T-helper 2 cell (primary cell): ENCODE data around the gene CACNA1G.
A peak's percentile ranks its signal among the peaks of the same experiment; 100 is the strongest.

Source experiments
- DNase-seq, 5 experiments: peaks; one replicate each; pipeline versions ENCODE4 v3.0.0 to v3.0.0-alpha.2; 2012 to 2022

Gene CACNA1G

GRCh38 chr17:50590946-50591737 lies 30.6 kb downstream of the CACNA1G start:
- no peak for DNase-seq

DNA sequence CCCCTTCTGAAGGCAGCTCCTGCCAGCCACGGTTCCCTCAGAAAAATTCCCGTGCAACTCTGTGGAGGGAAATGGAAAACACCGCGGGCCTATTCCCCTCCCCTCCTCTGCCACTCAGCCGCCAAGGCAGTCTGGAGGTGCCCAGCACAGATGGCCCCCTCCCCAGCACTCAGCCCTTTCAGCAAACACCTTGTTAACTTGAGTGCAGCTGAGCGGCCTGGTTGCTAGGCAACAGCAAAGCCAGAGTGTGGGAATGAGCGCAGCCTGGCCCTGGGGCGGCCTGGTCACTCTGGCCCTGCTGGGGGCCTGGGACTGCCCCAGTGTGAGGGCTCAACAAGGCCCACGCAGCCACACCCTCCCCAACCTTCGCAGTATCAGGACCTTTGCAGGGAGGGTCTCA lies 32.8 kb downstream of the CACNA1G start:
- DNase-seq = no peak

- DNase-seq = no peak
These were observed 33.8 kb downstream of the CACNA1G start for GRCh38 chr17:50594128-50594823.

GRCh38 chr17:50594892-50595291 lies 34.4 kb downstream of the CACNA1G start:
- DNase-seq = no peak

GRCh38 chr17:50596191-50597037 lies 35.9 kb downstream of the CACNA1G start:
- no peak for DNase-seq

DNA sequence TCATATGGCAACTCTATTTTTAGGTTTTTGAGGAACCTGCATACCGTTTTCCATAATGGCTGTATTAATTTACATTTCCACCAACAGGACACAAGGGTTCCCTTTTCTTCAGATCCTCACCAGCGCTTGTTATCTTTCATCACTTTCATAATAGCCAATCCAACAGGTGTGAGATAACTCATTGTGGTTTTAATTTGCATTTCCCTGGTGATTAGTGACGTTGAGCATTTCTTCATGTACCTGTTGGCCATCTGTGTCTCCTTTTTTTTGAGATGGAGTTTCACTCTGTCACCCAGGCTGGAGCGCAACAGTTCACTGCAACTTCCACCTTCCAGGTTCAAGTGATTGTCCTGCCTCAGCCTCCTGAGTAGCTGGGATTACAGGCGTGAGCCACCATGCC lies 38.0 kb downstream of the CACNA1G start:
- DNase-seq = peak in 1 of 5 experiments; percentile 7

DNA sequence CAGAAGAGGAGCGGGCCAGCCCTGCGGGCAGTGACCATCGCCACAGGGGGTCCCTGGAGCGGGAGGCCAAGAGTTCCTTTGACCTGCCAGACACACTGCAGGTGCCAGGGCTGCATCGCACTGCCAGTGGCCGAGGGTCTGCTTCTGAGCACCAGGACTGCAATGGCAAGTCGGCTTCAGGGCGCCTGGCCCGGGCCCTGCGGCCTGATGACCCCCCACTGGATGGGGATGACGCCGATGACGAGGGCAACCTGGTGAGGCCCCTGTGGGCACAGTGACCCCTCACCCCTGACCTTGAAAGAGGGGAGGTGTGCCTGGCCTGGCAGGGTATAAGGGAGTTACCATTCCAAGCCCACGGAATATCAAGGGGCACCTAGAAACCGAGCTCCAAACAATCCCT lies 39.1 kb downstream of the CACNA1G start:
- no peak for DNase-seq

GRCh38 chr17:50601823-50602375 lies 41.4 kb downstream of the CACNA1G start:
- no peak for DNase-seq

DNA sequence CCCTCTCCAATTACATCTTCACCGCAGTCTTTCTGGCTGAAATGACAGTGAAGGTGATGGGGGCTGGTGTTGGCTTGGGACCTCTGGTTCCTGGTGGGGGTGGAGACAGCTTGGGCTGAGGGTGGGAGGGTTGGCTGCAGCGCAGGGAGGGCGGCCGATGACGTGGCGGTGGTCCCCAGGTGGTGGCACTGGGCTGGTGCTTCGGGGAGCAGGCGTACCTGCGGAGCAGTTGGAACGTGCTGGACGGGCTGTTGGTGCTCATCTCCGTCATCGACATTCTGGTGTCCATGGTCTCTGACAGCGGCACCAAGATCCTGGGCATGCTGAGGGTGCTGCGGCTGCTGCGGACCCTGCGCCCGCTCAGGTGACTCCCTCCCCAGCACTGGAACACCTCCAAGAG lies 42.3 kb downstream of the CACNA1G start:
- no peak for DNase-seq

DNA sequence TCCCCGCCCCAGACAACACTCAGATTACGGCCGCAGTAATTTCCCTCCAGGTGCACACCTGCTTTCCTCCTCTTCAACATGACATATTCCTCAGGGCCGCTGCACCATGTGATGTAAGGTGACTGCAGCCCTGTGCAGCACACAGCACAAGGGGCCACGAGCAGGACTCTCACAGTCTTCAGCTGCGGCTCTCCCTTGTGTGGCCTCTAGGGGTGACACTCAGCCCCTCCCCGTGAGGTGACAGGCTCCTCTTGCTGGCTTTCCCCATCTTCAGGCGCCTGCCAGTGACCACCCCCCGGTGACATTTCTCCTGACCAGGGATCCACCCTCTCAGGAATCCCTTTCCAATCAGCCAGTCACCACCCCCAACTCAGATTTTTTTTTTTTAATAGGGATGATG lies 42.8 kb downstream of the CACNA1G start:
- no peak for DNase-seq

- DNase-seq = no peak
These were observed 44.0 kb downstream of the CACNA1G start for GRCh38 chr17:50604513-50604912.

DNA sequence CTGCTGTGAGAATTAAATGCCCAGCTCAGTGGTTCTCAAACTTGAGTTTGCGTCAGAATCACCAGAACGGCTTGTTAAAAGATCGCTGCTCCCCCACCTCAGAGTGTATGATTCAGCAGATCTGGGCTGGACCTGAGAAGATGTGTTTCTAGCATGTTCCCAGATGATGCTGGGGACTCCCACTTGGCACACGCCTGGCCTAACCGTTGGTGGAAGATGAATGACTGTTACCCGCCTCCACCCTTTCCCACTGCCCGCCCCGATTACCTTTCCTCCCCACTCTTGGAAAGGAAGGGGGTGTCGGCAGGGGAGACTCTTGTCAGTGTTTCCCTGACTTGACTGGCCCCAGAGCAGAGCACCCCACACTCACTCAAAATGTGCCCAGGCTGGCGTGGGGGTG lies 44.9 kb downstream of the CACNA1G start:
- no peak for DNase-seq

DNA sequence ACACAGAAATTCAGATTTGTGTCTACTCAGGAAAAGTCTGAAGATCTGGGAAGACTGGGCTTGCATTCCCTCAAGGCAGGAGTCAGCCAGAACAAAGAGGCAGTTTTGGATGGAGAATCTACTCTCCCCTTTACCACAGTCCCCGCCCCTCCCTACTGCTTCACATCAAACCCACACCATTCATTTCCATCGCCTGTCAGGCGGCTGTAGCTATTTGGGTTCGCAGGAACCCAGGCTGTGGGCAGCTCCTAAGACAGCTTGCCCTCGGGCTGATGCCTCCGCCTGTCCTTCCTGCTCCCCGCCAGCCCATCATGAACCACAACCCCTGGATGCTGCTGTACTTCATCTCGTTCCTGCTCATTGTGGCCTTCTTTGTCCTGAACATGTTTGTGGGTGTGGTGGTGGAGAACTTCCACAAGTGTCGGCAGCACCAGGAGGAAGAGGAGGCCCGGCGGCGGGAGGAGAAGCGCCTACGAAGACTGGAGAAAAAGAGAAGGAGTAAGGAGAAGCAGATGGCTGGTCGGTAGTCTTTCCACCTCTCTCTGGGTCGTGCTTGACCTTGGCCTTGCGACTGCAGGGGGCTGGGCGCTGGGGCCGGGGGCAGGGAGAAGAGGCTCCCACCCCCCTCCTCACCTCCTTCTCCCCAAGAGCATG lies 47.1 kb downstream of the CACNA1G start:
- no peak for DNase-seq

DNA sequence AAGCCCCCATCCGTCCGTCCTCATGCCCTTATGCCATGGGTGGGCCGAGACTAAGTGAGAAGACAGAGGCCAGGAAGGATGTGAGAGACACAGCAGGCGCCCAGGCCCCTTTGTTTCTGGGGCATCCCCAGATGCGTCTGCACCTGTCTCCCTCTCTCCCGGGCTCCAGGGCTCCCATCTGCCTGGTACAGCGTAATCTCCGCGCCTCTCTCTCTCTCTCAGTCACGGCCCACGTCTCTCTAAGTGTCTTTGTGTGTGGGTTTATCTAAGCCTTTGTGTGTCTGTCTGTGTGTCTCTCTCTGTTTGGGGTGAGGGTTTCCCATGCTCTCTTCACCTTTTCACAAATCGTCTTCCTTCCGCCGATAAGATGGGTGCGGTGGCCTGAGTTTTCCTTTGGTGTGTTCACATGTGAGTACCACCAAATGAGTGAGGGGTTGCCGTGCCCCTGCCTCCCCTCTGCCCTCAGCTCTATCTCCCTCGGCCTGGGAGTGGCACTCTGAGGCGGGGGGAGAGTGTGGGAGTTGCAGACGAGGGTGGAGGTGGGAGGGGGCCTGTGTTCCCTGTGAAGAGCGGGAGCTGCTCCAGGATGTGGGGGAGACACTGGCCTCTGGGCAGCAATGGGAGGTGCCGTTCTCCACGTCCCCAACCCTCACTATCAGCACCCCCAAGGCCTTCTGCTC lies 48.3 kb downstream of the CACNA1G start:
- no peak for DNase-seq

DNA sequence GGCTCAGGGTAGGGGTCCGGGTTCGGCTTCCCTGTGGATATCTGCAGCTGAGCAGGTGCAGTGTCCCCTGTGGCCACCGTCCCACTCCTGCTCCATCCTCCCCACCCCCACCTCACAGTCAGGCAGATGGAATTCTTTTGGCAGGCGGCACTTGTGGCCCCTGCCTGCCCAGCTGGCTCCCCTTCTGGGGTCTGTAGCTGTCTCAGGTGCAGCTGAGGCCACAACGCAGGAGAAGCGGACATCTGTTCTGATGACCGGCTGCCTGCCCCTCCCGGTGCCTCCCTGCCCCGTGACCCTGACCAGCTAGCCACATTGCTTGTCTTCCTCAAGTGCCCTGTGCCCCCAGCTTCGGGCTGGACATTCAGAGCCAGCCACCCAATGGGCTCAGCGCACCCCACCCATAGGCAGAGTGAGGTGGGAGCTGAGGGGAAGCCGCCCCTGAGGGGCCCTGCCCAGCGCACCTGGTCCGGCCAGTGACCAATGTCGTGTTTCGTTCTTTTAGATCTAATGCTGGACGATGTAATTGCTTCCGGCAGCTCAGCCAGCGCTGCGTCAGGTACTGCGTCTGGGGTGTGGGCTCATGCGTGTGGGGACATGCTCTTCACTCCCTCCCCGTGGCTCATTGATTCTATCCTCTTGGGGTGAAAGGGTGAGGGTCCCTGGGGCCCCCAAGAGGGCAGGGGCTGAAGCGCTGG lies 49.0 kb downstream of the CACNA1G start:
- DNase-seq = no peak

- DNase-seq = no peak
These were observed 51.1 kb downstream of the CACNA1G start for GRCh38 chr17:50611634-50612033.

GRCh38 chr17:50612281-50612680 lies 51.8 kb downstream of the CACNA1G start:
- DNase-seq = no peak

DNA sequence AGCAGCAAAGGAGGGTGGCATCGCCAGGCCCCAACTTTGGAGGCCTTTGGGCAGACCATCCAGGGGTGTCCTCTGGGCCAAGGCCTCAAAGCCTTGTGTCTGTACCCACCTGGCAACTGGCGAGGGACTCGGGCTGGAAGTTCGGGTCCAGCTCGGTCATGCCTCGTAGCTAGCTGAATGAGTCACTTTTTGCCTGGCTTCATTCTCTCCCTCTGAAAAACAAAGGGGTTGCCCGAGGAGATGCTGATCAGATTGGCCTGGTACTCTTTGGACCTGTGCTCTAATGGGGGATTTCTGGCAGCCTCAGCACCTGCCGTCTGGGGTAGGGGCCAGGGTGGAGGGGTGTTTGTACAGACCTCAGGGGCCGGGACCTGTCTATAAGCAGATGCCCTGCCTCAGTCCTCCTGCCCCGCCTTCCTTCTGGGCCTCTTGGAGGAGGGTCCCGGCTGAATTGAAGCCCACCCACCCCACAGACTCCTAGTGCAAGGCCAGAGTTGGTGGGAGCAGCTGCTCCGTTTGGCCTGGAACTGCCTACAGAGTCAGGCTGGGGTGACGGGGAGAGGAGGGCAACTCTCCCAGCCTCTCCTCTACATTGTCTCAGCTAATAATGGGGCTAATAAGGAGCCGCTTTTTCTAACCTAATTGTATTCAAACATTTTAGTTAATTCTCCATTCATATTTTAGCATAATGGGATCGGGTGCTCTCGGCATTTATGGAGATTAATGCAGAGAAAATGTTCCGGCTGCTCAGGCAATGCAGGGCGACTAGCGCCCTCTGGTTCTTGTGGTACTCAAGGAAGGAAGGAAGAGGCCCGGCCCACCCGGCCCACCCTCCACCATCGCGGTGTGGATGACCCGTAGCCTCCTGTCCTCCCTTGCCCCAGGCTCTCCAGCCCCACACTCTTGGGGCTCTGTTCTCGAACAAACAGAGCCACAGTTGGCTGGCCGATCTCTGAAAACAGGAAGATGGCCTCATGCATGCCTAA lies 52.8 kb downstream of the CACNA1G start:
- DNase-seq = no peak

DNA sequence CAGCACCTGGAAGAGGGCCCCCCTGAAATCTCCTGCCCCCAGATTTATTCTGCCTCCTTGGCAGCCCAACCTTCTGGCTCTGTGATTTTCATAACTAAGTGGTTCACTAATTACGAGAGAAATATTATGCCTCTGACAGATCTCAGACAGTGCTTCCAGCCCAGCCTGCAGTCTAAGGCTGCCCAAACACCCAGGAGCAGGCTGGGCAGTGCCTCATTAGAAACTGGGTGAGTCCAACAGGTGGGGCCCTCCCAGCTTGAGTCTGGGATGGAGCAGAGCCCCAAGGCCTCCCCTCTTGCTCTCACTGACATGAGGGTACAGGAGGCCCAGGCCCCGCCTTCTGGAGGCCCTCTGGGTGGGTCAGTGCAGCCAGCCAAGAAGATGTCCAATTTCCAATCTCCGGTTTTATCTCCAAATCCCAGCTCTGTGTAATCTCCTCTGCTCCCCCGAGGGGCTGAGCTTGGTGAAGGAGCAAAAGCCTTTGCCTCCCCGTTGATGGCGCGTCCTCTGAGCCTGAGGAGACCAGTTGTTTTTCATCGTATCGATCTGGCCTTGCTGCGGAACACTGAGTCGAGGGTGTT lies 54.0 kb downstream of the CACNA1G start:
- no peak for DNase-seq

DNA sequence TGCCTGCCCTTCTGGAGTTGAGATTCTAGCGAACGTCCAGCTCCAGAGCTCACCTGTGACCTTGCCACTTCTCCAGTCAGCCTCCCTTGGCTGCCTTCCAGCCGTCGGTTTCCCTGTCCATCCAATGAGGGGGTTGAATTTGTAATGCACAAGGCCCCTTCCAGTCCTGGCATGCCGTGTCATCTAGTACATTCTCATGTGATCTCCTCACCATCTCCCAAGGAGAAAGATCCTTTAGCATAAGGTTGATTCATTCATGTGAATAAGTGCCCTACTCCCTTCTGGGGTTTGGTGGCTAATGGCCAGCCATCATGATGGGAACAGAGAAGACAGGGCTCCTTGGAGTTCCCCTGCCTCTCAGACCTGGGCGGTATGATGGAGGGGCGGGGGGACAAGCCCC lies 55.3 kb downstream of the CACNA1G start:
- no peak for DNase-seq
